Panc1 (cell line): ENCODE results near the gene TDRD7.

Source experiments
- POLR2AphosphoS5 ChIP-seq: IDR thresholded peaks from 2 replicates; pipeline ENCODE4 v1.6.1; 2012; ENCODE audit warnings: mild to moderate bottlenecking, low read depth, low read length, moderate library complexity
- SIN3A ChIP-seq: IDR thresholded peaks from 2 replicates; pipeline ENCODE4 v1.6.1; 2012; ENCODE audit warnings: low read depth, mild to moderate bottlenecking, low read length, moderate library complexity, borderline replicate concordance; ENCODE audit not compliant: insufficient read depth
- TCF7L2 ChIP-seq: IDR thresholded peaks from 2 replicates; pipeline ENCODE4 v1.6.1; 2011; ENCODE audit warnings: mild to moderate bottlenecking, low read depth, low read length, inconsistent platforms
- TF ChIP-seq, protein P1 (sequence below): fragments of 450-650 bp; IDR thresholded peaks from 2 replicates; pipeline ENCODE4 v1.5.1; 2017; ENCODE audit warnings: mild to moderate bottlenecking
- TF ChIP-seq, protein P2 (sequence below), 2 experiments: IDR thresholded peaks; 2 replicates each; pipeline ENCODE4 v1.6.1; 2011 to 2012; ENCODE audit warnings: low read depth in 2 of 2, control low read depth in 1 of 2, low read length in 1 of 2, mild to moderate bottlenecking in 1 of 2, moderate library complexity in 1 of 2; ENCODE audit not compliant: insufficient read depth in 1 of 2

DNA sequence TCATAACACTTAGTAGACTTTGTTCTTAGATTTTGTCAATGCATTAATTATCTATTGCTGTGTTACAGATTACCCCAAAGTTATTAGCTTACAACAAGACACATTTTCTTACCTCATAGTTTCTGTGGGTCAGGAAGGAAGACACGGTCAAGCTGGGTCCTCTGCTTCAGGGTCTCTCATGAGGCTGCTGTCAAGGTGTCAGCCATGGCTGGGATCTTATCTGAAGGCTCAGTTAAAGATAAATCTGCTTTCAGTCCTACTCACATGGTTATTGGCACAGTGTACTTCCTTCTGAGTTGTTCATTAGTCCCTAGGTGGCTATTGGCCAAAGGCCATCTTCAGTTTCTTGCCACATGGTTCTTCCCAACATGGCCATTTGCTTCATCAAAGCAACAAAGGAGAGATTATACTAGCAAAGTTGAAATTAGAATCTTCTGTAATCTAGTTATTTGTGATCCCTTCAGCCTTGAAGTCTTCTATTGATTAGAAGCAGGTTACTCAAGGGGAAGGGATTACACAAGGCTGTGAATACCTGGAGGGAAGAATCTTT lies 25.2 kb downstream of the TDRD7 start:
- TF ChIP-seq, protein P1, sequence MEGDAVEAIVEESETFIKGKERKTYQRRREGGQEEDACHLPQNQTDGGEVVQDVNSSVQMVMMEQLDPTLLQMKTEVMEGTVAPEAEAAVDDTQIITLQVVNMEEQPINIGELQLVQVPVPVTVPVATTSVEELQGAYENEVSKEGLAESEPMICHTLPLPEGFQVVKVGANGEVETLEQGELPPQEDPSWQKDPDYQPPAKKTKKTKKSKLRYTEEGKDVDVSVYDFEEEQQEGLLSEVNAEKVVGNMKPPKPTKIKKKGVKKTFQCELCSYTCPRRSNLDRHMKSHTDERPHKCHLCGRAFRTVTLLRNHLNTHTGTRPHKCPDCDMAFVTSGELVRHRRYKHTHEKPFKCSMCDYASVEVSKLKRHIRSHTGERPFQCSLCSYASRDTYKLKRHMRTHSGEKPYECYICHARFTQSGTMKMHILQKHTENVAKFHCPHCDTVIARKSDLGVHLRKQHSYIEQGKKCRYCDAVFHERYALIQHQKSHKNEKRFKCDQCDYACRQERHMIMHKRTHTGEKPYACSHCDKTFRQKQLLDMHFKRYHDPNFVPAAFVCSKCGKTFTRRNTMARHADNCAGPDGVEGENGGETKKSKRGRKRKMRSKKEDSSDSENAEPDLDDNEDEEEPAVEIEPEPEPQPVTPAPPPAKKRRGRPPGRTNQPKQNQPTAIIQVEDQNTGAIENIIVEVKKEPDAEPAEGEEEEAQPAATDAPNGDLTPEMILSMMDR, result no peak
- TF ChIP-seq, protein P2, sequence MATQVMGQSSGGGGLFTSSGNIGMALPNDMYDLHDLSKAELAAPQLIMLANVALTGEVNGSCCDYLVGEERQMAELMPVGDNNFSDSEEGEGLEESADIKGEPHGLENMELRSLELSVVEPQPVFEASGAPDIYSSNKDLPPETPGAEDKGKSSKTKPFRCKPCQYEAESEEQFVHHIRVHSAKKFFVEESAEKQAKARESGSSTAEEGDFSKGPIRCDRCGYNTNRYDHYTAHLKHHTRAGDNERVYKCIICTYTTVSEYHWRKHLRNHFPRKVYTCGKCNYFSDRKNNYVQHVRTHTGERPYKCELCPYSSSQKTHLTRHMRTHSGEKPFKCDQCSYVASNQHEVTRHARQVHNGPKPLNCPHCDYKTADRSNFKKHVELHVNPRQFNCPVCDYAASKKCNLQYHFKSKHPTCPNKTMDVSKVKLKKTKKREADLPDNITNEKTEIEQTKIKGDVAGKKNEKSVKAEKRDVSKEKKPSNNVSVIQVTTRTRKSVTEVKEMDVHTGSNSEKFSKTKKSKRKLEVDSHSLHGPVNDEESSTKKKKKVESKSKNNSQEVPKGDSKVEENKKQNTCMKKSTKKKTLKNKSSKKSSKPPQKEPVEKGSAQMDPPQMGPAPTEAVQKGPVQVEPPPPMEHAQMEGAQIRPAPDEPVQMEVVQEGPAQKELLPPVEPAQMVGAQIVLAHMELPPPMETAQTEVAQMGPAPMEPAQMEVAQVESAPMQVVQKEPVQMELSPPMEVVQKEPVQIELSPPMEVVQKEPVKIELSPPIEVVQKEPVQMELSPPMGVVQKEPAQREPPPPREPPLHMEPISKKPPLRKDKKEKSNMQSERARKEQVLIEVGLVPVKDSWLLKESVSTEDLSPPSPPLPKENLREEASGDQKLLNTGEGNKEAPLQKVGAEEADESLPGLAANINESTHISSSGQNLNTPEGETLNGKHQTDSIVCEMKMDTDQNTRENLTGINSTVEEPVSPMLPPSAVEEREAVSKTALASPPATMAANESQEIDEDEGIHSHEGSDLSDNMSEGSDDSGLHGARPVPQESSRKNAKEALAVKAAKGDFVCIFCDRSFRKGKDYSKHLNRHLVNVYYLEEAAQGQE (IDR thresholded peaks at IDR 0.05; ENCODE audit: insufficient read depth in 1 of 2, low read depth in 2 of 2, low read length in 1 of 2), result no peak
- TF ChIP-seq TCF7L2, result no peak
- no peak for TF ChIP-seq POLR2AphosphoS5
- no peak for TF ChIP-seq SIN3A
